ENCODE measurements around the gene AATF.

DNA sequence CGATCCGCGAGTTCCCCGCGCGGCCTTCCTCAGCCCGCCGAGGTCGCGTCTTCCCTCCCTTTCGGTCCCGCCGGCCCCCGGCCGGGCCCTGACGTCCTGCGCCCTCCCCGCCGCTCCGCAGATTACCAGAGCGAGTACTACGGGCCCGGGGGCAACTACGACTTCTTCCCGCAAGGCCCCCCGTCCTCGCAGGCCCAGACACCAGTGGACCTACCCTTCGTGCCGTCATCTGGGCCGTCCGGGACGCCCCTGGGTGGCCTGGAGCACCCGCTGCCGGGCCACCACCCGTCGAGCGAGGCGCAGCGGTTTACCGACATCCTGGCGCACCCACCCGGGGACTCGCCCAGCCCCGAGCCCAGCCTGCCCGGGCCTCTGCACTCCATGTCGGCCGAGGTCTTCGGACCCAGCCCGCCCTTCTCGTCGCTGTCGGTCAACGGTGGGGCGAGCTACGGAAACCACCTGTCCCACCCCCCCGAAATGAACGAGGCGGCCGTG, 6.1 kb upstream of the AATF start:
- TF ChIP-seq GATA3 (IDR thresholded peaks at IDR 0.05; ENCODE audit: low read depth, low read length), result no peak
- no peak for TF ChIP-seq GATA2 (IDR thresholded peaks at IDR 0.05; ENCODE audit: low read depth, low read length)

All from SH-SY5Y (cell line).